ENCODE results near the gene TPRN.

DNA sequence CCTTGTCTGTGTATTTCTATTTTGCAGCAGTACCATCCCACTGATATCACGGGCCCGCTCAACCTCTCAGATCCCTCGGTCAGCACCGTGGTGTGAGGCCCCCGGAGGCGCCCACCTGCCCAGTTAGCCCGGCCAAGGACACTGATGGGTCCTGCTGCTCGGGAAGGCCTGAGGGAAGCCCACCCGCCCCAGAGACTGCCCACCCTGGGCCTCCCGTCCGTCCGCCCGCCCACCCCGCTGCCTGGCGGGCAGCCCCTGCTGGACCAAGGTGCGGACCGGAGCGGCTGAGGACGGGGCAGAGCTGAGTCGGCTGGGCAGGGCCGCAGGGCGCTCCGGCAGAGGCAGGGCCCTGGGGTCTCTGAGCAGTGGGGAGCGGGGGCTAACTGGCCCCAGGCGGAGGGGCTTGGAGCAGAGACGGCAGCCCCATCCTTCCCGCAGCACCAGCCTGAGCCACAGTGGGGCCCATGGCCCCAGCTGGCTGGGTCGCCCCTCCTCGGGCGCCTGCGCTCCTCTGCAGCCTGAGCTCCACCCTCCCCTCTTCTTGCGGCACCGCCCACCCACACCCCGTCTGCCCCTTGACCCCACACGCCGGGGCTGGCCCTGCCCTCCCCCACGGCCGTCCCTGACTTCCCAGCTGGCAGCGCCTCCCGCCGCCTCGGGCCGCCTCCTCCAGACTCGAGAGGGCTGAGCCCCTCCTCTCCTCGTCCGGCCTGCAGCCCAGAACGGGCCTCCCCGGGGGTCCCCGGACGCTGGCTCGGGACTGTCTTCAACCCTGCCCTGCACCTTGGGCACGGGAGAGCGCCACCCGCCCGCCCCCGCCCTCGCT, 32.6 kb downstream of the TPRN start:
- TF ChIP-seq, protein P1, sequence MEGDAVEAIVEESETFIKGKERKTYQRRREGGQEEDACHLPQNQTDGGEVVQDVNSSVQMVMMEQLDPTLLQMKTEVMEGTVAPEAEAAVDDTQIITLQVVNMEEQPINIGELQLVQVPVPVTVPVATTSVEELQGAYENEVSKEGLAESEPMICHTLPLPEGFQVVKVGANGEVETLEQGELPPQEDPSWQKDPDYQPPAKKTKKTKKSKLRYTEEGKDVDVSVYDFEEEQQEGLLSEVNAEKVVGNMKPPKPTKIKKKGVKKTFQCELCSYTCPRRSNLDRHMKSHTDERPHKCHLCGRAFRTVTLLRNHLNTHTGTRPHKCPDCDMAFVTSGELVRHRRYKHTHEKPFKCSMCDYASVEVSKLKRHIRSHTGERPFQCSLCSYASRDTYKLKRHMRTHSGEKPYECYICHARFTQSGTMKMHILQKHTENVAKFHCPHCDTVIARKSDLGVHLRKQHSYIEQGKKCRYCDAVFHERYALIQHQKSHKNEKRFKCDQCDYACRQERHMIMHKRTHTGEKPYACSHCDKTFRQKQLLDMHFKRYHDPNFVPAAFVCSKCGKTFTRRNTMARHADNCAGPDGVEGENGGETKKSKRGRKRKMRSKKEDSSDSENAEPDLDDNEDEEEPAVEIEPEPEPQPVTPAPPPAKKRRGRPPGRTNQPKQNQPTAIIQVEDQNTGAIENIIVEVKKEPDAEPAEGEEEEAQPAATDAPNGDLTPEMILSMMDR (IDR thresholded peaks at IDR 0.05): no peak
- TF ChIP-seq POLR2A (IDR thresholded peaks at IDR 0.05): no peak
